OCI-LY3 (cell line): ENCODE results near the gene ARID5B.

Source experiments
- EZH2phosphoT487 ChIP-seq: fragments of 200-600 bp; shearing (Covaris generic); IDR thresholded peaks from 2 replicates; pipeline ENCODE4 v1.6.1; 2018; ENCODE audit warnings: antibody characterized with exemption, mixed run types, low read depth
- TF ChIP-seq, protein P1 (sequence below): fragments of 200-600, 300-600 bp; sonication (generic); IDR thresholded peaks from 2 replicates; pipeline ENCODE4 v1.5.1; 2014; ENCODE audit warnings: antibody characterized with exemption, low read length, low read depth

- TF ChIP-seq, protein P1, sequence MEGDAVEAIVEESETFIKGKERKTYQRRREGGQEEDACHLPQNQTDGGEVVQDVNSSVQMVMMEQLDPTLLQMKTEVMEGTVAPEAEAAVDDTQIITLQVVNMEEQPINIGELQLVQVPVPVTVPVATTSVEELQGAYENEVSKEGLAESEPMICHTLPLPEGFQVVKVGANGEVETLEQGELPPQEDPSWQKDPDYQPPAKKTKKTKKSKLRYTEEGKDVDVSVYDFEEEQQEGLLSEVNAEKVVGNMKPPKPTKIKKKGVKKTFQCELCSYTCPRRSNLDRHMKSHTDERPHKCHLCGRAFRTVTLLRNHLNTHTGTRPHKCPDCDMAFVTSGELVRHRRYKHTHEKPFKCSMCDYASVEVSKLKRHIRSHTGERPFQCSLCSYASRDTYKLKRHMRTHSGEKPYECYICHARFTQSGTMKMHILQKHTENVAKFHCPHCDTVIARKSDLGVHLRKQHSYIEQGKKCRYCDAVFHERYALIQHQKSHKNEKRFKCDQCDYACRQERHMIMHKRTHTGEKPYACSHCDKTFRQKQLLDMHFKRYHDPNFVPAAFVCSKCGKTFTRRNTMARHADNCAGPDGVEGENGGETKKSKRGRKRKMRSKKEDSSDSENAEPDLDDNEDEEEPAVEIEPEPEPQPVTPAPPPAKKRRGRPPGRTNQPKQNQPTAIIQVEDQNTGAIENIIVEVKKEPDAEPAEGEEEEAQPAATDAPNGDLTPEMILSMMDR, result no peak
- no peak for TF ChIP-seq EZH2phosphoT487
These were observed 180.1 kb downstream of the ARID5B start for GRCh38 chr10:62081341-62082270.
